CD4-positive, alpha-beta T cell (primary cell): ENCODE results near the gene PGK1. TPM values are rescaled to one million over a fixed set of nuclear protein-coding genes. Genes with fewer than 3 reads are reported as not detected.
A peak's percentile ranks its signal among the peaks of the same experiment; 100 is the strongest.

ENCODE experiments used
- ATAC-seq: fragments of 200-7000 bp; cut with Tn5 transposase; one replicate; pipeline ENCODE4 v1.10.0; 2022; ENCODE audit warnings: mild to moderate bottlenecking; ENCODE audit not compliant: poor library complexity
- CTCF ChIA-PET: fragments of 350-600 bp; sonication (Branson Sonifier 250); formaldehyde crosslinking; loops from one replicate; lab custom pipeline; 2021; ENCODE audit warnings: antibody characterized with exemption, inconsistent platforms; lab: Charles Lee
- POLR2A ChIA-PET: fragments of 350-600 bp; sonication (Branson Sonifier 250); formaldehyde crosslinking; loops from one replicate; lab custom pipeline; 2021; ENCODE audit warnings: antibody characterized with exemption, inconsistent platforms; lab: Charles Lee
- DNase-seq, 14 experiments: peaks; one replicate each; pipeline ENCODE4 v3.0.0-alpha.2; 2013 to 2020; ENCODE audit warnings: mixed read lengths in 2 of 14
- H3K27ac ChIP-seq, 2 donors: one replicate each; pipeline versions ENCODE4 v1.5.1 to v1.7.0; 2013; ENCODE audit warnings: low read length in 2 of 2, low read depth in 1 of 2, mild to moderate bottlenecking in 1 of 2
- H3K27me3 ChIP-seq, 2 experiments: 1 replicate in 1 of 2; 2 replicates in 1 of 2; pipeline versions ENCODE4 v1.6.1 to v1.7.0; 2013; ENCODE audit warnings: low read length in 2 of 2, control low read depth in 1 of 2, mild to moderate bottlenecking in 1 of 2, moderate library complexity in 1 of 2; ENCODE audit not compliant: insufficient read depth in 2 of 2, control insufficient read depth in 1 of 2
- H3K36me3 ChIP-seq: one replicate; pipeline ENCODE4 v1.6.1; 2013; ENCODE audit warnings: low read length, control low read depth; ENCODE audit not compliant: insufficient read depth
- H3K4me1 ChIP-seq: one replicate; pipeline ENCODE4 v1.6.1; 2013; ENCODE audit warnings: low read length, control low read depth; ENCODE audit not compliant: insufficient read depth
- H3K4me3 ChIP-seq: one replicate; pipeline ENCODE4 v1.5.1; 2013; ENCODE audit warnings: mild to moderate bottlenecking, low read length, moderate library complexity
- H3K9me3 ChIP-seq, 2 experiments: 1 replicate in 1 of 2; 2 replicates in 1 of 2; pipeline versions ENCODE4 v1.6.1 to v1.7.0; 2013; ENCODE audit warnings: low read length in 2 of 2, mild to moderate bottlenecking in 2 of 2, control low read depth in 1 of 2, moderate library complexity in 1 of 2; ENCODE audit not compliant: control insufficient read depth in 1 of 2, insufficient read depth in 1 of 2
- H3K27ac Mint-ChIP-seq: one replicate; pipeline ENCODE4 v1.8.0; 2020; ENCODE audit warnings: mixed read lengths
- H3K27me3 Mint-ChIP-seq: one replicate; pipeline ENCODE4 v1.8.0; 2021; ENCODE audit warnings: mixed read lengths
- H3K36me3 Mint-ChIP-seq: one replicate; pipeline ENCODE4 v1.8.0; 2021; ENCODE audit warnings: low read depth, mixed read lengths
- H3K4me1 Mint-ChIP-seq: one replicate; pipeline ENCODE4 v1.8.0; 2021; ENCODE audit warnings: low read depth, mixed read lengths
- H3K4me3 Mint-ChIP-seq: one replicate; pipeline ENCODE4 v1.8.0; 2020; ENCODE audit warnings: mild to moderate bottlenecking, mixed read lengths
- H3K9me3 Mint-ChIP-seq: one replicate; pipeline ENCODE4 v1.8.0; 2020; ENCODE audit warnings: mixed read lengths
- CTCF ChIP-seq: fragments of 200-600 bp; IDR thresholded peaks from one replicate; pipeline ENCODE4 v1.8.0; 2022; ENCODE audit warnings: antibody characterized with exemption, mild to moderate bottlenecking
- intact Hi-C, 2 experiments: fragments of 100-400 bp; cut with DNase I in 1 of 2; cut with micrococcal nuclease in 1 of 2; formaldehyde crosslinking; loops; one replicate each; pipeline versions ENCODE4 v1.15.1 to v1.9.0; 2023 to 2025; cut with DNase I, micrococcal nuclease
- total RNA-seq, 174 experiments: library from RNA in 2 of 174; stranded (reverse) in 2 of 174; gene quantifications; one replicate each; pipeline ENCODE4 v1.2.3 and lab custom pipeline; 2021 to 2026

Gene PGK1
- total RNA-seq, 2 experiments from 2014 or later, result 267 to 281 TPM

- Histone ChIP-seq H3K36me3 (peaks cover 88% of the 10 kb centered on the region), H3K4me1 (peaks cover 15% of the 10 kb centered on the region), H3K27ac (no peak overlapping the region), H3K27me3 (no peaks in the 10 kb centered on the region), H3K4me3 (no peak overlapping the region), H3K9me3 (no peaks in the 10 kb centered on the region)
- peak overlapping the region; percentile 56 for H3K27ac Mint-ChIP-seq
- no peak for TF ChIP-seq CTCF
- CTCF ChIA-PET, result interaction anchor here (0.6 kb wide), 1 partner anchor 11 kb away, joined by 3 read pairs; no protein-coding TSS in a partner anchor
- H3K9me3 Mint-ChIP-seq, result no peaks in the 10 kb centered on the region
- peaks cover 92% of the 10 kb centered on the region for H3K36me3 Mint-ChIP-seq
- ATAC-seq (peak; percentile 48), DNase-seq (peak in 1 of 14 experiments; percentile 22)
- peaks cover 75% of the 10 kb centered on the region for H3K4me1 Mint-ChIP-seq
- intact Hi-C loops, result loop anchor here in 1 of 2 experiments (5.0 kb wide), 1 partner anchor 222 kb away; the partner anchor contains the start of genes COX7B and MAGT1
- POLR2A ChIA-PET, result interaction anchor here (0.7 kb wide), 1 partner anchor 574 kb away, joined by 3 read pairs; no protein-coding TSS in a partner anchor
- H3K4me3 Mint-ChIP-seq, result no peak overlapping the region
- no peaks in the 10 kb centered on the region for H3K27me3 Mint-ChIP-seq
Measured at GRCh38 chrX:78119521-78120227, 15.6 kb downstream of the PGK1 start.

- no peaks in the 10 kb centered on the region for H3K9me3 ChIP-seq
- peaks cover 90% of the 10 kb centered on the region for H3K36me3 Mint-ChIP-seq
- peaks cover 88% of the 10 kb centered on the region for H3K36me3 ChIP-seq
- TF ChIP-seq CTCF, result no peak
- DNase-seq (no peak), ATAC-seq (no peak)
- intact Hi-C loops, result no loop called here
- CTCF ChIA-PET, result no interaction called here
- POLR2A ChIA-PET, result no interaction called here
- H3K27me3 Mint-ChIP-seq, result no peaks in the 10 kb centered on the region
- no peak overlapping the region for H3K4me3 ChIP-seq
- H3K27me3 ChIP-seq, result no peaks in the 10 kb centered on the region
- H3K27ac ChIP-seq, result no peak overlapping the region
- no peak overlapping the region for H3K4me3 Mint-ChIP-seq
- peaks cover 3% of the 10 kb centered on the region for H3K4me1 ChIP-seq
- no peak overlapping the region for H3K27ac Mint-ChIP-seq
- H3K9me3 Mint-ChIP-seq, result no peaks in the 10 kb centered on the region
- H3K4me1 Mint-ChIP-seq, result peaks cover 40% of the 10 kb centered on the region
Measured at GRCh38 chrX:78123190-78123589, 19.1 kb downstream of the PGK1 start.

GRCh38 chrX:78124307-78124706, 20.3 kb downstream of the PGK1 start:
- Histone ChIP-seq H3K9me3 (no peaks in the 10 kb centered on the region), H3K36me3 (peaks cover 87% of the 10 kb centered on the region), H3K27ac (no peak overlapping the region), H3K4me3 (no peak overlapping the region), H3K27me3 (no peaks in the 10 kb centered on the region), H3K4me1 (no peaks in the 10 kb centered on the region)
- intact Hi-C loops, result no loop called here
- no peak for TF ChIP-seq CTCF
- DNase-seq (peak in 3 of 14 experiments; percentile 8 to 34 (median 33)), ATAC-seq (peak; percentile 35)
- ChIA-PET CTCF (no interaction called here), POLR2A (no interaction called here)
- Mint-ChIP-seq H3K27me3 (no peaks in the 10 kb centered on the region), H3K27ac (peak overlapping the region; percentile 74), H3K4me3 (no peak overlapping the region), H3K9me3 (no peaks in the 10 kb centered on the region), H3K36me3 (peaks cover 88% of the 10 kb centered on the region), H3K4me1 (peaks cover 32% of the 10 kb centered on the region)
